GM18907 (cell line): Measurements from ENCODE around the gene E2F2.

Experiments
- ATAC-seq: cut with Tn5 transposase; IDR thresholded peaks from one replicate; pipeline ENCODE4 v1.9.1; 2021; ENCODE audit warnings: mild to moderate bottlenecking, moderate library complexity; ENCODE audit not compliant: unreplicated experiment

E2F2 gene

DNA sequence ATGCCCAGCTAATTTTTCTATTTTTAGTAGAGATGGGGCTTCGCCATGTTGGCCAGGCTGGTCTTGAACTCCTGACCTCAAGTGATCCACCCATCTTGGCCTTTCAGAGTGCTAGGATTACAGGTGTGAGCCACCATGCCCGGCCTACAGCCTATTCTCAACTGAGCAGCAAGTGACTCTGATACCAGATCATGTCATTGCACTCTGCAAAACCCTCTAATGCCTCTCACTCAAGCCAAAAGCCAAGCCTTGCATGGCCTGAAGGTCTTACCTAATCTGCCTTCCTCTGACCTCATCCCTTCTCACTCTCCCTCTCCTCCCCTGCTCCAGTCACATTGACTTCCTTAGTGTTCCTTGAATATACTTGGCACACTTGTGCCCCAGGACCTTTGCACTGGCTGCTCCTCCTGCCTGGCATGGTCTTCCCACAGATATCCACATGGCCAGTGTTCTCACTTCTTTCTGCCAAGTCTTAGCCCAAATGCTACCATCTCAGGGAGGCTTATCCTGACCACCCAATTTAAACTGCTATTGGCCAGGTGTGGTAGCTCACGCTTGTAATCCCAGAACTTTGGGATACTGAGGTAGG lies 38.8 kb downstream of the E2F2 start:
- ATAC-seq = no peak

DNA sequence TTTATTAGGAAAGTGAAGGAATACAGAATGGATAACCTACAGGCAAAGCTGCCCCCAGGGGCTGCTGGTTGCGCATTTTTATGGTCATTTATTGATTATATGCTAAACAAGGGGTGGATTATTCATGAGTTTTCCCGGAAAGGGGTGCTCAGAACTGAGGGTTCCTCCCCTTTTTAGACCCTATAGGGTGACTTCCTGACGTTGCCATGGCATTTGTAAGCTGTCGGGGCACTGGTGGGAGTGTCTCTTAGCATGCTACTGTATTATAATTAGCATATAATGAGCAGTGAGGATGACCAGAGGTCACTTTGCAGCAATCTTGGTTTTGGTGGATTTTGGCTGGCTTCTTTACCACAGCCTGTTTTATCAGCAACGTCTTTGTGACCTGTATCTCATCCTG lies 41.2 kb downstream of the E2F2 start:
- ATAC-seq = no peak

DNA sequence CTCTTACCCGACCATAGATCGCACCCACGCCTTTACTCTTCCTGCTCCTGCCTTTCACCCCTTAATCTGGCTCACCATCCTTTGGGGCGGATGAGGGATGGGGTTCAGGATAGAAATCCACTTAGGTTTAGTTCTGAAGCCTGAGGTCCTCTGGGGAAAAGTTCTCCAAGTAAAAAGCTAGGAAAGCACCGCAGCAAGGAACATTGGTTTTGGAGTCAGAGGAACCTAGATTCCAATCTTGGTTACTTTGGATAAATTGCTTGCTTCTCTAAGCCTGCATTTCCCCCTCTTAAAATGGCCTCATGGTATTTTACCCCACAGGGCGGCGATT lies 46.1 kb downstream of the E2F2 start:
- no peak for ATAC-seq

DNA sequence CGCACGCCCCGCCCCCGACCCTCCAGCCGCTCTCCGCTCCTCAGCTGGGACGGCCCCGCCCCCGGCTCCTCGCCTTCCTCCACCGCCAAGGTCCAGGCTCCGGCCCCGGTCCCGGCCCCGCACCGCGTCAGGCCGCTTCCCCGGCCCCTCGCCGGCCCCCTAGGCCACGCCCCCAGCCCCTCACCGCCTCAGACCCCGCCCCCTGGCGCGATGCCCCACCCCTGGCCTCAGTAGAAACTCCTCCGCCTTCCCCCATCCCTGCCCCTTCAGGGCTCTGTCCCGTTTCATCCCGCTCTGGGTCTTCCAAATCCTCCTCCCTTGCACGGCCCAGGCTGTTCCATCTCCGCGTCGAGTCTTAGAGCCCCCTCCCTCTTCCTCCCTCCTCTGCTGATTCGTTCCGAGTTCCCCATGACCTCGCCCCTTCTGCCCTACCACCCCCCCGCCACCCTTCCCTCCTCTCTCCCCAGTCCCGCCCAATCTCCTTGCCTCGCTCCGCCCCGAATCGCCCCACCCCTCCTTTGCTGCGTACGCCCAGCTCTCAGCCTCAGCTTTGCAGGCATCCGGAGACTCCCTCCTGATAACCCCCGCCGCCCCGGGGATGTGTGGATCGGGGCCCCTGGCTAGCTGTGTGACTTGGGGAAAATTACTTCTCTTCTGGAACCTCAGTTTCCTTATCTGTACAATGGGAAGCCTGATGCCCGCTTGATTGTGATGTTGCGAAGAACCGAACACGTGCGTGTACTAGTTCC lies 46.6 kb downstream of the E2F2 start:
- peak; percentile 47 for ATAC-seq

DNA sequence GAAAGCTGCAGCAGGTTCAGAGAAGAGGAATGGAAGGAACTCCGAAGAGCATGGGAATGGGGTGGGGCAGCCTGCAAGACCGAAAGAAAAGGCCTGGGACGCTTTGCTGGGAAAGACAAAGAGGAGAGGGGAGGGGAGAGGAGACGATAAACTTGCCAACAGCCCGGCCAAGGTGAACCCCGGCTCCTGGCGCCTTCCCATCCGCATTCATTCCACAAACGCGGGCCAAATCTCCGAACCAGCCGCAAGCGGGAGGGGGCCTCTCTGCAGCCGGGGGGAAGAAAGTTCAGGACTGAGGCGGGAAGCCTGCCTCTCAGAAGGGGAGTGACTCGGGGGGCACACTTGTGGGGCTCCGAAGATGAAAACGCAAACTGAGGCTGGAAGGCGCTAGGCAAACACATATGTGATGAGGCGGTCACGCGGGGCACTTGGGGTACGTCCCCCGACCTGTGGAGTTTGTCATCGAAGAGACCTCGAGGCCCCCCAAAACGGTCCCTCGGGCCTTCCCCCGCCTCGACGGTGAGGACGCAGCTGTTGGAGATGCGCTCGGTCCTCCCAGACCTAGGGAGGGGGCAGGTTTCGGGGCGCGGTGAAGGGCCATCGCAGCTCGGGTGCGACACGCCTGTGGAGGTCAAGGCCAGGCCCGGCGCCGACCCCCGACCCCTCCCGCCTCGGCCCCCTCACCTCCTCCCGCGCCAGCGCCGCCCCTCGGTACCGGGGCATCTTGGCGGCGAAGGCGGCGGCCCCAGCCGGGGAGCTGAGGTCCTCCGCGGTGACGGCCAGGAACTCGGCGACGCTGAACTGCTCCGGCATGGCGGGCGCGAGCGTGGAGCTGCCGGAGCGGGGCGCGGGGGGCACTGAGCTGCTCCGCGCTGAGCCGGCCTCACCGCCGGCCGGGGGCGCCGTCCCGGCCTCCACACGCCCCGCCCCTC lies 47.4 kb downstream of the E2F2 start, which contains the start of gene ASAP3:
ASAP3 (minus strand) TSS at position 859 of the 932 bp plus-strand sequence; CDS start at position 813, 46 bp downstream.
- no peak for ATAC-seq

DNA sequence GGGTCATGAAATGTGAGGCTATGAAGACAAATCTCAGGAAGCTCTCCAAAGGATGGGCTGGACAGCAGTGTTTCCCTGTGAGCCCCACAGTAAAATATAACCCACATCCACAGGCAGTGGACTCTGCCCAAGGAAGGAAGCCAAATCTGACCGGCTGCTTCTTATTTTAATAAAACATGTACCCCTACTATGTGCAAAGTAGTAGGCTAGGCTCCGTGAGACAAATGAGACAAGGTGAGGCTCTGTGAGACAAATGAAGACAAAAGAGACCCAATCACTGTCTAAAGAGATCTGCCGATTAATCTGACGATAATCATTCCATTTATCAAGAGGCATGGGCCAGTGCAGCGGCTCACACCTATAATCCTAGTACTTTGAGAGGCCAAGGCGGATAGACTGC lies 49.1 kb downstream of the E2F2 start:
- no peak for ATAC-seq

DNA sequence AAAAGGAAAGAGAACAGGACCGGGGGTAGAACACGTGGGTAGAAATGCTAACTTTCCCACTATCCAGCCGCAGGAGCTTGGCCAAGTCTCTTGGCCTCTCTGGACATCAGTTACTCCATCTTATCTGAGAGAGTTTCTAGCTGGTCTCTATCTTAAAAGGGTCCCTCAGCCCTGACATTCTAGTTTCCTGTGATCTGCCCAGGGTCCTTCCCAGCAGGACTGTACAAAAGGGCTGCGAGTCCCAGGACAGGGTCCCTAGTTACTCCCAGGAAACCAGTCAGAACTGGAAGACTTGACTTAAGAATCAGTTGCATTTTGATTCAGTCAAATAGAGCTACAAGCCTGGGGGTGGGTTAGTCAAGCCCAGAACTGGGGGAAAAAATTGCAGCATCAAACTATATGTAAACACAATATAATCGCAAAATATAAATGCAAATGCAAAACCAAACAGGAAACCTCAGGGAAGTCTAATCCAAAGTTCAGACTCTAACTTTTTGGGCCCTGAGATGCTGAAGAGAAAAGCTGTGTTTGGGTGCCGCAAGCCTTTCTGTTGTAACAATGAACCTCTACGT lies 49.9 kb downstream of the E2F2 start:
- ATAC-seq = no peak

DNA sequence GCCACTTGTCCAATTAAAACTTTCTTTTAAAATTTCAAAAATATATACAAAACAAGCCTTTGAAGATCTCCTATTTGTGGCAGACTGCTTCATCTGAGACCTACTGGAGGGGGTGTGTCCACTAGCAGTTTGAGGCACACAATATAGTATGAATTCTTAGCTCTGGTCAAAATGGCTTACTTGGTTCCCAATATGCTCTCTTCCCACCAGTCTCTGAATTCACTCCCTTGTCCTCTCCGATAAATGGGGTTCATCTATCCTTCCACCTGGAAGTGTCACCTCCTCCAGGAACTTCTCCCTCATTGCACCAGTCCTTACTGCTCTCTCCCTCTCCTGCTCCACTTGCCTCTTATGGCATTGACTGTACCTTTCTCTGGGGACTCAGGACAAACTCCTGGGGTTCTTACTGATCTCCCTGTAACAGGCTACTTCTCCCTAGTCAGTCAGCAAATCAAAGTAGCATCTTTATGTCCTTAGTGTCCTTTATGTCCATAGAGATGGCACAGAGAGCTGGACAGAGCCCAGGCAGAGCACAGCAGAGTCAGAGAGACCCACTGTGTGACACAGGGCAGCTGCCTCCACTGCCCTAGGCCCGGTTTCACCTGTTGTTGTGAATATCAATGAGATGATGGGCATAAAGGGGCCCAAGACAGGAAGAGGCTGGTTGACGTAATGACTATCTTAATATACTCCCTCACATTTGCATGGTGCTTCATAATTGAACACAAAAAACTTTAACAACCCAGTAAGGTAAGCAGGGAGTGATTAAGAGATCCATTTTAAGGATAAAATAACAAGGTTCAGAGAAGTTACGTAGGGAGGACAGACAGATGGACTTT lies 50.6 kb downstream of the E2F2 start:
- ATAC-seq = no peak

DNA sequence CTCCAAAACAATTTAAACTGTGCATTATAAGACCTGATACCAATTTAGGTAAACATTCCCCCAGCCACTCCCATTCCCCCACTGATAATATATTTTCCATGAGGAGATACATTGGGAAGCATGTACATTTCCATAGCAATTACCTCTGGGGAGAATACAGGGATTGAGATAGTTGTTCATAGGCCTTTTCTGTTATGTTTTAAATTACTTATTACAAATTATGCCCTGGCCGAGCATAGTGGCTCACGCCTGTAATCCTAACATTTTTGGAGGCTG lies 51.4 kb downstream of the E2F2 start:
- no peak for ATAC-seq

DNA sequence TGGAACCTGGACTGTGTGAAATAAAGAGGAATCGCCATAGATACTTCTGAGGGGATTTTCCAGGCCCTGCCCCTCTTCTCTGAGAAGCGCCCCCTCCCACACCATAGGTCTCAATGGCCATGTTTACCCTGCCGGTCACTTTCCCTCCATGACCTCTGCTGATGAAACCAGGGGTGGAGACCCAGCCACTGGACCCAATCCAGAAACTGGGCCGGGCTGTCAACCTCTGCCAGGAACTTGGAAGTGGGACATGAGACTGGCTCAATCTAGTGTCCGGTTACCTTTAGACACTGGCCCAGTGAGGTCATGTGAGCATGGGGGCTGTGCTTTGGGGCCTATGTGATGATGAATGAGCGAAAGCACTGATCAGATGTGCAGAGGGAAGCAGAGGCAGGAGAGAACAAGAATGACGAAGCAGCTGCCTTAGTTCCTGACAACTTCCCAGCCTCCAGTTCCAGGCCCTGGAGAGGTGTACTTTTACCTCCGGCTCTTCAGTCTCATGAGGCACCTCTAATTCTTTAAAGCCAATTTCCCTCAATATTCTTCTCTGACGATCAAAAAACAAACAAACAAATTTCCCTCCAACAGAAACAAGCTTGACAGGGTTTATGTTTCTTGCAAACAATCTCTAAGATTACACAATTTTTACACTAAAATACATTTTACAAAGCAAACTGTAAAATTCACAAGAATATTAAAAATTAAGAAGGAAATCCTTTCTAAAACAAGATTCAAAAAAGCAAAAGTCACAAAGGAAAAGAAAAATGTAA lies 52.0 kb downstream of the E2F2 start:
- no peak for ATAC-seq

DNA sequence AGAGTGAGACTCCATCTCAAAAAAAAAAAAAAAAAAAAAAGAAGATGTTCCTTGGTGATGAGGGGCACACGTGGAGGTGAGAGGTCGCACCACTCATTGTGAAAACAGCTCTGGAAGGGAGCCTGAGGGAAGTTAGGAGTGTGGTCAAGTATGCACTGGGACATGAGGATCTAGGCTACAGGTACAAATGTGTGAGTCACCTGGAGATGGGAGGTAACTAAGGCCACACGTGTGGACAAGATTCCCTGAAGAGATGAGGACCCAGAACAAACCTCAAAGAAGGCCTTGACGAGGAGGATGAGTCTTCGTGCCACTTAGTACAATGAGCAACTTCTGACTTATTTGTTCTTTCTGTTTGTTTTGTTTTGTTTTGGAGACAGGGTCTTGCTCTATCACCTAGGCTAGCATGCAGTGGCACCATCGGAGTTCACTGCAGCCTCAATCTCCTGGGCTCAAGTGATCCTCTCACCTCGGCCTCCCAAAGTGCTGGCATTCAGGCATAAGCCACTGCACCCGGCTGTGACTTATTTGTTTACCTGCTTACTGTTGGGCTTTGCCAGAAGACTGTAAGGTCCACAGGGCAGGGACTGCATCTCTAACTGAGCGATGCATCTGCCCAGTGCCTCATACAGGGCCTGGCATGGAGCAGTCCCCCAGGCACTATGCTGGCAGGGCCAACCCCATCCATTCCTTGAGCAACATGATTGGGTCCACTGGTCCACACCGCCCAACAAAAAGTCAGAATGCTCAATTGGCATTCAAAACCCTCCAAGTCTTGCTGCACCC lies 53.5 kb downstream of the E2F2 start:
- no peak for ATAC-seq

DNA sequence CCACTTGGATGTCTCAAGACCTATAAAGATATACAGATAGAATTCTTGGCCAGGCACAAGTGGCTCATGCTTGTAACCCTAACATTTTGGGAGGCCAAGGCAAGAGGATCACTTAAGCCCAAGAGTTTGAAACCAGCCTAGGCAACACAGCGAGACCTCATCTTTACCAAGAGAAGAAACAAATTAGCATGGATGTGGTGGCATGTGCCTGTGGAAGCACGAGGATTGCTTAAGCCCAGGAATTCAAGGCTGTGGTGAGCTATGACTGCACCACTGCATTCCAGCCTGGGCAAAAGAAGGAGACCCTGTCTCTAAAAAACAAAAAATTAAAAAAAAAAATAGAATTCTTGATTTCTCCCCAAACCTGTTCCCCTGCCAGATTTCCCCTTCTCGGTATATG lies 55.4 kb downstream of the E2F2 start:
- ATAC-seq = no peak

DNA sequence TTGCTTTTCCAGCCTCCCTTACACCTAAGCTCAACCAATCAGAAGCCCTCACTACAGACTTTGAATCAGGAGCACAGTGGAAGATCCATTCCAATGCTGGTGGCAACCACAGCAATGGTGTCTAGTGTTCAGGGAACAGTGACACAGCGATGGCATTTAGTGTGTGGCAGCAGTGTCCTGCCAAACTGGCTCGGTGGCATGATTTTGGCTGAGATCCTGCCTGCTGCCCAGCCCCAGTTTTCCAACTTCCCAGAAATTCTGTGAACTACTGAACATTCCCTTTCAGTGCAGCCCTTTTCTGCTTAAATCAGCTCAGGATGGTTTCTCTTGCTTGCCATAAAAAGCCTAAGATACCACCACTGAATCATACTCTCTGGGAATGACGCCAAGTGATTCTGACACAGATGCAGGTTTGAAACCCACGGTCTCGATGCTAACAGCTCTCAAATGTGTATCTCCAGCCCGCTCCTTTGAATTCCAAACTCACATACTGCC lies 55.9 kb downstream of the E2F2 start:
- ATAC-seq = no peak

DNA sequence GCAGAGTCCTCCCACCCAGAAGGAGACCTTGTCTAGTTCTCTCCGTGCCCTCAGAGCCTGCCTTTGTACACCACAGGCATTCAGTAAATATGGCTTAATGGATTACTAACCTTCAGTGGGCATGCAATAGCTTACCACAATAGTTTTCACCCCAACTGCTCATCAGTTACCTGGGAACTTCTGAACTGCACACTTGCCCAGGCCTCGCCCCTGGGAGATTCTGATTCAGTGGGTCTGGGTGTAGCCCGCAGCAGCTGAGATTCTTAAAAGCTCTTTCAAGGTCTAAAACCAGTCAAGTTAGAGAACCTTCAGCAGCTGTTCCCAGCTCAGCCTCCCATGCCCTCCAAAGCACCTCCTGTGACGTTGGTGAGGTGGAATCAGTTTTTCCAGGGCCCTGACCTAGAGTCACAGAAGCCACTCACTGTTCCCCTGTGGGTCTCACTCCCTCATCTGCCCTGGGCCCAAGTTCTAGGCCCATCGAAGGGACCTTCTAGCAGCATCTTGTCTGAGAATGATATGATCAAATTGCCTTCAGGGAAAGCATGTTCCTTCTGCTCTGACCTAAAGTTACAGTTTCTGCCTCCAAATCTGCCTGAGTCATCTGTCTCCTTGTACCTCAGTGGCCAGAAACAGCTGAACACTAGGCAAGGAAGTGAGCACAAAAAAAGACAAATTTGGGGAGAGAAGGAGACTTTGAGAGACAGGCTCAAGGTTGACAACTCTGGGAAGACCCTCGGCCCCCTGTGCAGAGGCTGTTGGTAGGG lies 57.8 kb downstream of the E2F2 start:
- no peak for ATAC-seq

DNA sequence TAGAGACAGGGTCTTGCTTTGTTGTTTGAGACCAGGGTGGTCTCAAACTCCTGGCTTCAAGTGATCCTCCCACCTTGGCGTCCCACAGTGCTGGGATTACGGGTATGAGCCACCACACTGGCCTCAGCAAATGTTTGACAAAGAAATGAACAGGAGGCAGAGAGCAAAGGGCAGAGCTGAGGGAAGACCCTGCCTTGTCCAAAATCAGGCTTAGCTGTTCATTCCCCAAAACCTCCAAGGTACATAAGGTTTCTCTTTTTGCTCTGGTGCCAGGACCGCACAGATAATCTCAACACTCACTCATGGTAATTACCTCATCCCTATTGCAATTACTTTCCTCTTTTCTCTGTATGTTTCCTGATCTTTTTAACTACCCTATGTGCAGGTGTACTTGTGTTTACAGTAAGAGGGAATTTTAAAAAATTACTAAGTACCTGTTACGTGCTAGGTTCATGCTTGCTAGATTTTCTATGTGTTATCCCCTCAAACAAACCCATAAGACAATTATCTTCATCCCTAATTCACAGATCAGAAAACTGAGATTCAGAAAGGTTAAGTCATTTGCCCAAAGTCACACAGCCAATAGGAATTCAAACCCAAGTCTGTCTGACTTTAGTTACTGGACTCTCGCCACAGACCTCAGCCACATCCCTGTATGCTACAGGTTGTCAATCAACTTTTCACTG lies 58.5 kb downstream of the E2F2 start:
- ATAC-seq = no peak

DNA sequence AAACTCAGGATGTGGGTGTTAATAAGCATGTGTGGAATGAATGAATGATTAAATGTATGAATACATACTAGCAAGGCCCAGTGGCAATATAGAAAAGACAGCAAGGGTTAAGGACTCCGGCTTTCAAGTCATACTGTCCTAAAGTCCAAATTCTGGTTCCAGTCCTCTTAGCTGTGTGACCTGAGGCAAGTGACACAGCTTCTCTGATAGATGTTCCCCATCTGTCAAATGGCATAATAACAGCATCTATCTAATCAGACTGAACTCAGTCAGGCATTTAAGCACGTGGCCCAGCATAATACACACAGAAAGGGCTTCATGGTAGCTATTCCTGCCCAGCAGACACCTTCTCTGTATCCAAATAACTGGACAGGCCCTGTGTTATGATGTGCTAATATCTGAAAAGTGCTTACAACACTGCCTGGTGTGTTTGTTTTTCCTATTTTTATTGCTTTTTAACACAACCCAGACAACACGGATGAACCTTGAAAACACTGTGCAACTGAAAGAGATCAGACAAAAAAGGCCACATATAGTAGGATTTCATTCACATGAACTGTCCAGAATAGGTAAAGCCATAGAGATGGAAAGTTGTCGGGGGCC lies 59.5 kb downstream of the E2F2 start:
- ATAC-seq = no peak

DNA sequence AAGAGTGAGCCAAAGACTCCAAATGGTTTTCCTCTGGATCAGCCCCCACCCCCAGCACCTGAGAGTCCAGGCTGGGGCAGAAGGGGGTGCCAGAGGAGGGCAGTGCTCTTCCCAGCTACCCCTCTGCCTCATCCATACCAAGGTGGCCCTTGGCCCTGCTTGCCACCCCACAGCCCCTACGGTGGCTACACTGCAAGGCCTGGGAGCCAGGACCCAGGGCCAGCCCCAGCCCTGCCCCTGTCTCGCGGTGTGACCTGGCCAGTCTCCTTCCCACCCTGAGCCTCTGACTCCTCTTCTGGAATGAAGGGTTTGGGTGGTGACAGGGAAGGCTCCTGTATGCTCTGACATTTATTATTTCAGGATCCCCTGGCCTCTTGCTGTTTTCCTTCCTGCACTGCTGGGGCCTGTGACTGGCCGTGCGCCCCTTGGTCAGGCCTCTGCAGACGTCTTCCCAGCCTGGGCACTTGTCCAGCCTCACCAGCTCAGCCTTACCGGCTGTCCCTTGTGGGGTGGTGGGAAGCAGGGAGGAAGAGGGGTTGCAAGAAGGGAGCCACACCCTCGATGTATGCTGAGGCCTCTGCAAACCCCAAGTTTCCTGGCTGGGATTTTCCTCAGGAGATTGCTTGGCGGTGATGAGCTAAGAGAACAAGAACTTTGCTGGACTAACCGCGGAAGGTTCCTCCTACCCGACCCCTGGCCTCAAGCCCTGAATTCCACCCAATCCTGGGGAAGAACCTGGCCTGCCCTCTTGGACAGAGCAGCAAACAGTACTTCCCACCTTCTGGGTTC lies 60.6 kb downstream of the E2F2 start:
- no peak for ATAC-seq
